DMS 273 treated with DMSO at 0.1 percent for 48 hours (cell line): ENCODE data around the gene MTRFR.
"Not testable (repeated sequence)": the region's sequence is repeated elsewhere in the genome, so short reads cannot be mapped to it uniquely, and the experiment has no call there.

Experiments
- DNase-seq: peaks from one replicate; lab custom pipeline; 2025; lab: John Stamatoyannopoulos, UW

MTRFR gene

DNA sequence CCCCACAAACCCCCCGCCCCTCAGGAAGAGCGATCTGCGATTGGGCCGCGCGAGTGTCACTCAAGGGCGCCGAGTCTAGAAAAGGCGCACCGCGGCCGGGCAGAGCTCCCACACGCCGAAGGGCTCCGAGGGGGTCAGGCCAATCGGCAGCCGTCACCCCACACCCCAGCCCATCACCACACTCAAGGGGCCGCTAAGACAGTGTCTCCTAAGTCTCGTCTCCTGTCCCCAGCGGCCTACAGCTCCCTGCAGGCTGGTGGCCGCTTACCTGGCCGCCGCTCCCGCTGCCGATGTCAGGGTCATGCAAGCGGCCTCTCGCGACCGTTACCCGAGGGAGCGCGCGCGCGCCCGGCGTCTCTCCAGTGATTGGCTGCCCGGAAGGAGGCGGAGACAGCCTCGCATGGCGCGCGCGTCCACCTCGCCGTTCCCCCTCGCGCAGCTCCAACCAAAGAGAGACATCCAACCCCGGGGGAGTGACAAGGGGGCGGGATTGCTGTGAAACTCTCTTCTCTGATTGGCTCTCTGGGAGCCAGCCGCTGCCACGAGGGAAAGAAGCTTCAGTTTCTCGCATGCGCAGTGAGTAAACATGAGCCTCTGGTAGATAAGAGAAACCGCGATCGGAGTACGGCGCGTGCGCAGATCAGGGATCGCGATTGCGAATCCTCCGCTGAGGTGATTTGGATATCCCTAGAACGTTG lies at the start of gene MTRFR, which contains the start of gene MPHOSPH9:
MTRFR (plus strand) TSS at position 630 of the 698 bp plus-strand sequence. CDS start 20,239 bp downstream, outside the sequence.
MPHOSPH9 (minus strand) TSS at position 335 of the 698 bp plus-strand sequence. CDS start 2,777 bp downstream, outside the sequence.
- DNase-seq = peak; percentile 95

GRCh38 chr12:123187637-123188036 lies 45.6 kb upstream of the MTRFR start:
- DNase-seq = no peak

DNA sequence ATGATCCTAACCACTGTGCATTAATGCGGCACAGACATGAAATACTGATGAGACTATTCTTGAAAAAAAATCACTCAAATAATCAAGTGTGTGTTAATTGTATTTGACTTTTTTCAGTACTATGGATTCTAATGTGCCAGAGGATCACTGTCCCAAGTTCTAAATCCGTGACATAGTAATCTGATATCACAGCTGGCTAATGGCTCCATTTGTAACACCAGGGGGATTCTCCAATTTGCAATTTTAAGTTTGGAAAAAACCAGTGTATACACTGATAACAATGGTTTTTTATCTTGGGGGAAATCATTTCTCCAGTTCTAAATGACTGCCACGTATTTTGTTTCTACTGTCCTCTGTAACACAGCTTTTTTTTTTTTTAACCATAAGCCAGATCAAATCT lies 33.3 kb upstream of the MTRFR start:
- no peak for DNase-seq

- no peak for DNase-seq
Measured at GRCh38 chr12:123200414-123200813, 32.8 kb upstream of the MTRFR start.

- not testable (repeated sequence) for DNase-seq
Measured at GRCh38 chr12:123206794-123207193, 26.4 kb upstream of the MTRFR start.

GRCh38 chr12:123207815-123208214 lies 25.4 kb upstream of the MTRFR start:
- not testable (repeated sequence) for DNase-seq

- DNase-seq = no peak
Measured at GRCh38 chr12:123223241-123223668, 10.0 kb upstream of the MTRFR start.

DNA sequence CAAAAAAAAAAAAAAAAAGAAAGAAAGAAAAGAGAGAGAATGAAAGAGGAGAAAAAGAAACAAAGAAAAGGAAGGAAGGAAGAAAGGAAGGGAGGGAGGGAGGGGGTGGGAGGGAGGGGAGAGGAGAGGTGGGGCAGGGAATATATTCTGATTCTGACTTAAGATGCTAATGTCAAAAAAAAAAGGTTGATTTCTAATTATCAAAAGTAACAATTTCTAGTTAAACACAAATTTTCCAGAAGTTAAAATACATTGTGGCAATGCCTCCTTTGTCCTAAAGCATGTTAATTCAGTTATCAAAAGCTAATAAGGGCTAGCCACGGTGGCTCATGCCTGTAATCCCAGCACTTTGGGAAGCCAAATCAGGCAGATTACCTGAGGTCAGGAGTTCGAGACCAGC lies 7.8 kb upstream of the MTRFR start:
- no peak for DNase-seq

GRCh38 chr12:123227581-123228258 lies 5.5 kb upstream of the MTRFR start:
- no peak for DNase-seq

DNA sequence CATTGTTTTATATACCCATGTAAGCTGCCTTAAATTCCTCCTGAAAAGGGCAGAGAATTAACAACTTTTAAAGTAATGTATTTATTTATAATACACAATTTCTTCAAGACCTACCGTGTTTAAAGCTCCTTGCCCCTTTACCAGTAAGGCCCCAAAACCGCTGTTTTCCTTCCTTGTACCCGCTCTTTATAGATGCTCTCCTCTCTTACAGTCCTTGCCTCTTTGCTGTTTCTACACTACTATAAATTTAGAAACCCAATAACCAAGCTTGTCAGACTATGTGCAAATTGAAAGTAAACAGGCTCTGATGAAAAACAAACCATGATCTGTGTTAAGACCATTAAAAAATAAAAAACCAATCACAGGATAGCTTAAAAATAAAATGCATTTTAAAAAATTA lies 4.2 kb upstream of the MTRFR start:
- no peak for DNase-seq

DNA sequence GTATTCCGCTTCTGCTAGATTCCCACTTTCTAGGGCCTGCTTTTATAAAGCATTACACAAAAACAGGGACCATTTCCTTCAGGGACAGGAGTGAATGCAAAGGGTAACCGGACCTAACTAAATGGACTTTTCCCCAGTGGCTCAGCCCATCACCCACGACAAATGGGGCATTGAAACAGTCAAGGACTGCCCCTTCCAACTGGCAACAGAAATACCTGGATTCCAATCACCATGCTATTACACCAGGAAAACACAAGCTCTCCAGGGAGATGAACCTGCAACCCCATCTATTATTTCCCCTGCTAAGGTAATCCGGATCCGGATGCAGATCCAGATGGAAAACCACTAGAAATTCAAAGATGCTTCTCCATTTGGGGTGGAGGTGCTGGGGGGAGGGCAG lies 1.3 kb upstream of the MTRFR start:
- no peak for DNase-seq

DNA sequence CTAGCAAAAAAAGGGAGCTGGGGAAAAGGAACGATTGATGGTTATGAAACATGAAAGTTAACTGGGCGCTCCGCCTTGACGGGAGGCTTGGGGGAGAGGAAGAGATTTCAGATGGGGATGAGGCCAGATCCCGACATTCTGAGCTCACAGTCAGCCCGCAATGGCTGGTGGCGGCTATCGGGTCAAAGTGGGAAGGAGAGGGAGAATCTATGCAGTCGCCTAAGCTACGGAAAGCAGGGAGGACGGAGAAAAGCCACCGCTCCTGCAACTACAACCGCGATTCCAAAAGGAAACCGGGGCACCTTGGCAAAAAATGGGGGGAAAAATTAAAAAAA lies 797 bp upstream of the MTRFR start:
- DNase-seq = no peak

DNA sequence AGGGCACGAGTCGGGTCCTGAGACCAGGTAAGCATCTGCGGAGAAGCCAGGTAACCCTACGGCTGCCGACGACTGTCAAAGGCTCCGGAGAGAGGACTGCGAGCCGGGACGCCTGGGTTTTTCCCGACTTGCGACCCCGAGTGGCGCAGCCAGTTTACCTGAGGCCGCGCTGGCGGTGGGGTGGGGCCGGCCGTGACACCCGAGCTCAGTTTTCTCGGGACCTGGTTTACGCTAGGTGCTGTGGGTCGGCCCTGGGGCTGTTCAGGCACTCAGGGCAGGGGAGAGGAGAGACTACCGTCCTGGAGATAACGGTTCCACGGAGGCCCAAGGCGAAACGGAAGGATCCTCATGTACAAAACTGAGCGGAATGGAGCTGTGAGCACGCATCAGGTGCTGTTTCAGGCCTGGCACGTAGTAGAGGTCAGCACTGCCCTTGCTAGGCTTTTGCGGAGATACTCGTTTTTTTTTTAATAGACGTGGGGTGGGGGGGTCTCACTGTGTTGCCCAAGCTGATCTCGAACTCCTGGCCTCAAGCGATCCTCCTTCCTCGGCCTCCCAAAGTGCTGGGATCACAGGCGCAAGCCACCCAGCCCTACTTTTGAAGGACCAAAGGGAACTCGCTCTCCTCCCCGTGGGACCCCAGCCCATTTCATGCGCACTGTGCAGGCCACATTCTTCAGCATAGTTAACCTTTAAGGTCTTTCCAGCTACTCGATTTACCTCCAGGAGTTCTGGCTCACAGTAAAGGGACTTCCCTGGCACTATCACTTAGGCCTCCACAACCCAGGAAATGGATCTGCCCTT lies 471 bp downstream of the MTRFR start:
- no peak for DNase-seq

- DNase-seq = no peak
Measured at GRCh38 chr12:123237646-123238329, 4.6 kb downstream of the MTRFR start.

DNA sequence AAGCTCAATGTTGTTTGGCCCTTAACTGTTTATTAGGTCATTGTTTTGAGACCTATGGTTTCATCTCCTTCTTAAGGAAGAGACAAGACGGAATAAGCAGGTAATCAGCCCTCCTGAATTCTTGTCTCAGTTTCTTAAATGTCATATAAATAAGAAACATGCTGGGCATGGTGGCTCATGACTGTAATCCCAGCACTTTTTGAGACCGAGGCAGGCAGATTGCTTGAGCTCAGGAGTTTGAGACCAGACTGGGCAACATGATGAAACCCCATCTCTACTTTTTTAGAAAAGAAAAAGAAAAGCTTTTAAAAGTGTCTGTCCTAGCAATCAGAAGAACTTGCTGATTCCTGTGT lies 5.1 kb downstream of the MTRFR start:
- DNase-seq = no peak

DNA sequence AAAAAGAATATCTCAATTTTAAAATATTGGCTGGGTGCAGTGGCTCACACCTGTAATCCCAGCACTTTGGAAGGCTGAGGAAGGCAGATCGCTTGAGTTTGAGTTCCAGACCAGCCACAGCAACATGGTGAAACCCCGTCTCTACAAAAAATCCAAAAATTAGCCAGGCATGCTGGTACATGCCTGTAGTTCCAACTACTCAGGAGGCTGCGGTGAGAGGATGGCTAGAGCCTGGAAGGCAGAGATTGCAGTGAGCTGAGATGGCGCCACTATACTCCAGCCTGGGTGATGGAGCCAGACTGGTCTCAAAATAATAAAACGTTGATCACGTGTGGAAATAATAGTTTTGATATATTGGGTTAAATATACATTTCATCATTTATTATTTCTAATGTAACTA lies 5.7 kb downstream of the MTRFR start:
- DNase-seq = no peak

DNA sequence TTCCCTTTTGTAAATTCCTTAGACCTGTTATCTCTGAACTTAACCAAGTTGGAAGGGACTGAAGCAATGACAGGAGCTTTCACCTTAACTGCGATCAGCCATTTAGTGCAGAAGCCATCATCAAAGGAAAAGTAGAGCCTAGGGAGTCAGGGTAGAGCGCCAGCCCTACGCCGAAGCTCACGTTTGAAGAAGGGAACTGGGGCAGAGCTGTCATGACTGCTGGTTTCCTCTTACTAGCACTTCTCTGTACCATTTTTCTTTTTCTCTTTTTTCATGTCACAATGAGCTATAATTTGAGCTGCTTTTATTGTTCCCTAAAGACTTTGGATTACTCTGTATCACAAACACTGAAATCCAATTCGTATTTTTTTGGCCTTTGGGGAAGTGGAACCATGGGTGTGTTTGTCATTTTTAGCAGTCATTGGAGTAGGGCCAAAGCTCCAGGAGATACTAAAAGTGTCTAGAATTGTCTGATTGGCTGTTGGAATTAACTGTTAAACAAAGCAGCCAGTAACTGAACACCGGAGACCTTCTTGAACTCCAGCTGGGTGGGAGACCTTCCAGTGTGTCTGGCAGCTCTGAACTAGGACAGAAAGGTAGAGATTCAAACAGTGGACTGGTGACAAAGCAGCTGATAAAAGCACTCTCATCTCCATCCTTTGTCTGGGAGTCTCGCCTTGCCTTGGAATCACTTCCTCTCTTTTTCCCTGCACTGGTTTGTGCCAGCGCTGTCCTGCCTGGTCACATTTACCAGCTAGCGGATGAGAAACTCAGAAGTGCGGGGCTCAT lies 9.1 kb downstream of the MTRFR start:
- no peak for DNase-seq

- no peak for DNase-seq
Measured at GRCh38 chr12:123243671-123244262, 10.5 kb downstream of the MTRFR start.

DNA sequence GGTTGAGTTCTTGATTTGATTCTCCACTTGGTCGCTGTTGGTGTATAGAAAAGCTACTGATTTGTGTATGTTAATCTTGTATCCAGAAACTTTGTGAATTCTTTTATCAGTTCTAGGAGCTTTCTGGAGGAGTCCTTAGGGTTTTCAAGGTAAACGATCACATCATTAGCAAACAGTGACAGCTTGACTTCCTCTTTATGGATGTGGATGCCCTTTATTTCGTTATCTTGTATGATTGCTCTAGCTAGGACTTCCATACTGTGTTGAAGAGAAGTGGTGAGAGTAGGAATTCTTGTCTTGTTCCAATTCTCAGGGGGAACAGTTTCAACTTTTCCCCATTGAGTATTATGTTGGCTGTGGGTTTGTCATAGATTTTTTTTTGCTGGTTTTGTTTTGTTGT lies 12.4 kb downstream of the MTRFR start:
- DNase-seq = no peak

DNA sequence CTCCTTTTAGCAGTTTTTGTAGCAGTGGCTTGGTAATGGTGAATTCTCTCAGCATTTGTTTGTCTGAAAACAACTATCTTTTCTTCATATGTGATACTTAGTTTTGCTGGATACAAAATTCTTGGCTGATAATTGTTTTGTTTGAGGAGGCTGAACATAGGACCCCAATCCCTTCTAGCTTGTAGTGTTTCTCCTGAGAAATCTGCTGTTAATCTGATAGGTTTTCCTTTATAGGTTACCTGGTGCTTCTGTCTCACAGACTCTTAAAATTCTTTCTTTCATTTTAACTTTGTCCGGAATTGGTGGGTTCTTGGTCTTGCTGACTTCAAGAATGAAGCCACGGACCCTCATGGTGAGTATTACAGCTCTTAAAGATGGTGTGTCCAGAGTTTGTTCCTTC lies 14.9 kb downstream of the MTRFR start:
- DNase-seq = not testable (repeated sequence)
